Gastroesophageal sphincter (tissue), 4 donors: ENCODE measurements around the gene ZIC1. TPM values are rescaled to one million over a fixed set of nuclear protein-coding genes. Genes with fewer than 3 reads are reported as not detected.

Experiments used
- ATAC-seq: fragments of 150-250 bp; one replicate; pipeline ENCODE4 v1.9.1; 2016; ENCODE audit warnings: mild to moderate bottlenecking, moderate library complexity
- H3K27ac ChIP-seq, 4 donors: fragments of 200-600 bp; sonication (generic) in 3 of 4; 1 replicate in 3 of 4; 2 replicates in 1 of 4; pipeline ENCODE4 v1.5.1; 2016 to 2019
- H3K27me3 ChIP-seq: fragments of 200-600 bp; sonication (generic); one replicate; pipeline ENCODE4 v1.5.1; 2019
- H3K36me3 ChIP-seq, 2 donors: fragments of 200-600 bp; sonication (generic); one replicate each; pipeline ENCODE4 v1.5.1; 2019; ENCODE audit warnings: control low read depth in 1 of 2
- H3K4me1 ChIP-seq, 3 donors: fragments of 200-600 bp; sonication (generic); 1 replicate in 2 of 3; 2 replicates in 1 of 3; pipeline ENCODE4 v1.5.1; 2016 to 2019; ENCODE audit warnings: control low read depth in 2 of 3
- H3K4me3 ChIP-seq, 2 donors: fragments of 200-600 bp; sonication (generic); one replicate each; pipeline ENCODE4 v1.5.1; 2019; ENCODE audit warnings: mild to moderate bottlenecking in 1 of 2, moderate library complexity in 1 of 2
- H3K9me3 ChIP-seq, 3 donors: fragments of 200-600 bp; sonication (generic); one replicate each; pipeline ENCODE4 v1.5.1; 2017 to 2019; ENCODE audit warnings: control low read depth in 2 of 3
- EP300 ChIP-seq: sonication (generic); formaldehyde crosslinking; IDR thresholded peaks from one replicate; pipeline ENCODE4 v1.6.1; 2017; ENCODE audit warnings: antibody characterized with exemption, mild to moderate bottlenecking
- POLR2A ChIP-seq, 2 donors: fragments of 450-650 bp; IDR thresholded peaks; one replicate each; pipeline ENCODE4 v1.6.1; 2017; ENCODE audit warnings: antibody characterized with exemption in 2 of 2, mild to moderate bottlenecking in 2 of 2, moderate library complexity in 1 of 2
- POLR2AphosphoS5 ChIP-seq: sonication (generic); formaldehyde crosslinking; IDR thresholded peaks from one replicate; pipeline ENCODE4 v1.6.1; 2017; ENCODE audit warnings: antibody characterized with exemption
- WGBS, 2 donors: methylation state at CpG; one replicate each; pipeline ENCODE4 v1.1.5; 2018; ENCODE audit warnings: low coverage in 1 of 2; 5-methylcytosine and 5-hydroxymethylcytosine counted together
- total RNA-seq, 4 donors: library from RNA; depleted of rRNA; stranded (reverse); fragments of >200 nt; gene quantifications; one replicate each; pipeline ENCODE4 v1.1.0, GENCODE V29; 2016
- TF ChIP-seq, protein P1 (sequence below), 4 experiments: fragments of 200-600 bp in 2 of 4; fragments of 450-650 bp in 2 of 4; sonication (generic) in 1 of 4; IDR thresholded peaks; one replicate each; pipeline ENCODE4 v1.5.1; 2017 to 2019; ENCODE audit warnings: antibody characterized with exemption in 4 of 4, mild to moderate bottlenecking in 2 of 4, moderate library complexity in 2 of 4

Gene ZIC1
- total RNA-seq, 4 donors from 2014 or later = 0.08 to 0.27 TPM; not detected in 2

DNA sequence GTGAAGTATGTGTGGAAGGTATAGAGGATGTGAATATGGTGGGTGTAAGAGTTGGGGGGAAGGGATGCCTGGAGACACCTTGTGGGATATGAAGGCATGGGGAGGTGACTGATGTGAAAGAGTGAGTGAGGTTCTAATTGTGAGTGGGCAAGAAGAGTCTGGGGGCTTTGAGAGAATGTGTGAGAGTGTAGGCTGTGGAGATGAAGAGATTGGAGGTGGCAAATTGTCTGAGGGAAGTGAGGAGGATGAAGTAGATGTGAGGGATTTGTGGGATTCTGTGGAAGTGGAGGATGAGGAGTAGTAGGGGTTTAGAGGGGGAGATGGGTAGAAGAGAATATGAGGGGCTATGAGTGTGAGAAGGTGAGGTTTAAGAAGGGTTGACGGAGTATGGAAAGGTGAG is 44.4 kb upstream of the ZIC1 start:
- ATAC-seq = no peak
- Histone ChIP-seq H3K36me3 (no peaks in the 10 kb centered on the region), H3K9me3 (no peaks in the 10 kb centered on the region), H3K27ac (no peak overlapping the region), H3K4me3 (no peak overlapping the region), H3K27me3 (peaks cover 88% of the 10 kb centered on the region), H3K4me1 (peaks cover 0 to 8% (median 0%) of the 10 kb centered on the region in 3 donors)
- 13 to 33% methylated on average over 1 of the region's 1 CpG for WGBS, 2 donors
- no peak for TF ChIP-seq EP300

DNA sequence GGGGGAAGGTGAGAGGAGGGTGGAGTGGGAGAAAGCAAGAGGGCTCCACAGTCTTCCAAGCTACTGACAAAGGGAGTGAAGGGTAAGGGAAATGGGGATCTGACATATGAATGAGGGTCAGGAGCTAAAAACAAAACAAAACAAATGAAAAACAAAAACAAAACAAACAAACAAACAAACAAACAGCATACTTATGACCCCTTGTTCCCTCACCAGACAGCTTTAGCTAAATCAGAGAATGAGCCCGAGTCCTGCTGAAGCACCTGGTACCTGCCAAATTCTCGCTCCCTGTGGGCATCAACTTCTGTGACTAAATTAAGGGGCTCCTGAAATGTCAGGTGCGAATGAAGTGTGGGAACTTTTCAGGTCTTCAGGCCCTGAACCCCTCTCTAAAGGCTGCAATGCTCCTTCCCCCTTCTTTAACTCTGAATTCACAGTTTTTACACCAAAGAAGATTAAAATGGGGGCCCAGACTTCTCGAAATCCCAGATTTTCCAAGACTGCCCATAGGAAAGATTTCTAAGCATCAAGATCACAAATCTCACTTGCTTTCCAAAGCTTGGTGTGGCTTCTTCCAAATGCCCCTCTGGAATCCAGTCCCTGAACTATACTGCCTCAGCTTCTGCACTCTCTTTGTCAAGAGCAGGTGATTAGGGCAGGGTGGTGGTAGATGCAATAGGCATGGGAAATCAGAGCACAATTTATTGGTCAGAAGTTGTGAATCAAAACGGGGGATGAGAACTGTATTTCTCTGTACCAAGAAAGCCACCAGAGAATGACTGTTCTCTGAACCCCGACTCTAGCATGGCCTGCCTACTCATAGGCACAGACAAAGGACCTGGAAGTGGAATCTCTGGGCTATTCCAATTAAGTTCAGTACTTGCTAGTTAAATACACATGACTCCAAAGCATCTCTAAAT is 43.7 kb upstream of the ZIC1 start:
- peaks cover 88% of the 10 kb centered on the region for H3K27me3 ChIP-seq
- 43 to 59% methylated on average over 6 of the region's 6 CpGs for WGBS, 2 donors
- no peak overlapping the region for H3K4me3 ChIP-seq
- H3K9me3 ChIP-seq = no peaks in the 10 kb centered on the region
- ATAC-seq = no peak
- H3K36me3 ChIP-seq = no peaks in the 10 kb centered on the region
- peaks cover 0 to 9% (median 0%) of the 10 kb centered on the region in 3 donors for H3K4me1 ChIP-seq
- TF ChIP-seq, protein P1, sequence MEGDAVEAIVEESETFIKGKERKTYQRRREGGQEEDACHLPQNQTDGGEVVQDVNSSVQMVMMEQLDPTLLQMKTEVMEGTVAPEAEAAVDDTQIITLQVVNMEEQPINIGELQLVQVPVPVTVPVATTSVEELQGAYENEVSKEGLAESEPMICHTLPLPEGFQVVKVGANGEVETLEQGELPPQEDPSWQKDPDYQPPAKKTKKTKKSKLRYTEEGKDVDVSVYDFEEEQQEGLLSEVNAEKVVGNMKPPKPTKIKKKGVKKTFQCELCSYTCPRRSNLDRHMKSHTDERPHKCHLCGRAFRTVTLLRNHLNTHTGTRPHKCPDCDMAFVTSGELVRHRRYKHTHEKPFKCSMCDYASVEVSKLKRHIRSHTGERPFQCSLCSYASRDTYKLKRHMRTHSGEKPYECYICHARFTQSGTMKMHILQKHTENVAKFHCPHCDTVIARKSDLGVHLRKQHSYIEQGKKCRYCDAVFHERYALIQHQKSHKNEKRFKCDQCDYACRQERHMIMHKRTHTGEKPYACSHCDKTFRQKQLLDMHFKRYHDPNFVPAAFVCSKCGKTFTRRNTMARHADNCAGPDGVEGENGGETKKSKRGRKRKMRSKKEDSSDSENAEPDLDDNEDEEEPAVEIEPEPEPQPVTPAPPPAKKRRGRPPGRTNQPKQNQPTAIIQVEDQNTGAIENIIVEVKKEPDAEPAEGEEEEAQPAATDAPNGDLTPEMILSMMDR (IDR thresholded peaks at IDR 0.05) = no peak
- TF ChIP-seq EP300 = no peak
- TF ChIP-seq POLR2AphosphoS5 = no peak
- no peak for TF ChIP-seq POLR2A (IDR thresholded peaks at IDR 0.05)
- no peak overlapping the region for H3K27ac ChIP-seq

DNA sequence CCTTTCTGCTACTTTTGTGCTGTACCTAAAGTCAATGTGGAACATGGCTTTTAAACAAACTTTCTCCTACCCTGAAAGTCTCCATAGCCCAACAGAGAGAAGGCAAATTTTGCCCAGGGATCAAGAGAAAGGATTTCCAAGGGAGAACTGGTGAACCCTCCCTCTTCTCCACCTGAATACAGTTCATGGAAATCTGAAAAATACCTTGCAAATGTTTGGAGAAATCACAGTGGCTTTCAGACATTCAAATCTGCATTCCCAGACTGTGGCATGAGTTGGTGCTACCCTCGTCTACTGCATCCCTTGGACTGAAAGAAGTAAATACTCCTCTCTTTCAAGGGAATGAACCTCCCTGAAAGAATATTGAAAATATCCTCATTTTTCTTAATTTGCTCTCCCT is 41.5 kb upstream of the ZIC1 start:
- Histone ChIP-seq H3K27me3 (peaks cover 94% of the 10 kb centered on the region), H3K27ac (no peak overlapping the region), H3K36me3 (no peaks in the 10 kb centered on the region), H3K9me3 (no peaks in the 10 kb centered on the region), H3K4me1 (peaks cover 0 to 3% (median 0%) of the 10 kb centered on the region in 3 donors), H3K4me3 (no peak overlapping the region)
- ATAC-seq = no peak
- TF ChIP-seq POLR2AphosphoS5 (no peak), POLR2A (IDR thresholded peaks at IDR 0.05) (no peak), EP300 (no peak)
- TF ChIP-seq, protein P1 (IDR thresholded peaks at IDR 0.05) = no peak
- 0 to 50% methylated on average over 1 of the region's 1 CpG for WGBS, 2 donors

DNA sequence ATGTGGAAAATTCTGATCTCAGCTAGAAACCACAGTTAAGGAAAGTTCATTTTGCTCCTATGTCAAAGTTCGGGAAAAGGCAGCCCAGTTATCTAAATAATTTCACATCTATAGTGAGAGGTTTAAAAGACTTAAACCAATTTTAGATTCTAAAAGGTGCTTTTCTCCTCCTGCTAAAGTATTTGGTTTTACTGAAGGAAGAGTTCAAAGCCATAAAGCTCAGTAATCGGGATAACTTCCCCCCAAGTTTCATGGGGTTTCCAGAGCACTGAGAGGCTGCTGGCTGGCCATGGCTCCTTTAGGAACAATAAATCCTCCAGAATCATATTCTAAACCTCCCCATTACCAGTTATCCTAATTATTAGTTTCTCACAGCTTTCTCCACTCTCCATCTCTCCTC is 41.0 kb upstream of the ZIC1 start:
- TF ChIP-seq, protein P1 (IDR thresholded peaks at IDR 0.05) = no peak
- no peak for TF ChIP-seq POLR2AphosphoS5
- TF ChIP-seq POLR2A (IDR thresholded peaks at IDR 0.05) = no peak
- TF ChIP-seq EP300 = no peak
- H3K27me3 ChIP-seq = peaks cover 99% of the 10 kb centered on the region
- H3K36me3 ChIP-seq = no peaks in the 10 kb centered on the region
- 10 to 16% methylated on average over 2 of the region's 2 CpGs for WGBS, 2 donors
- ATAC-seq = no peak
- no peak overlapping the region for H3K4me3 ChIP-seq
- H3K27ac ChIP-seq = no peak overlapping the region
- no peaks in the 10 kb centered on the region for H3K9me3 ChIP-seq
- peaks cover 0 to 3% (median 0%) of the 10 kb centered on the region in 3 donors for H3K4me1 ChIP-seq

DNA sequence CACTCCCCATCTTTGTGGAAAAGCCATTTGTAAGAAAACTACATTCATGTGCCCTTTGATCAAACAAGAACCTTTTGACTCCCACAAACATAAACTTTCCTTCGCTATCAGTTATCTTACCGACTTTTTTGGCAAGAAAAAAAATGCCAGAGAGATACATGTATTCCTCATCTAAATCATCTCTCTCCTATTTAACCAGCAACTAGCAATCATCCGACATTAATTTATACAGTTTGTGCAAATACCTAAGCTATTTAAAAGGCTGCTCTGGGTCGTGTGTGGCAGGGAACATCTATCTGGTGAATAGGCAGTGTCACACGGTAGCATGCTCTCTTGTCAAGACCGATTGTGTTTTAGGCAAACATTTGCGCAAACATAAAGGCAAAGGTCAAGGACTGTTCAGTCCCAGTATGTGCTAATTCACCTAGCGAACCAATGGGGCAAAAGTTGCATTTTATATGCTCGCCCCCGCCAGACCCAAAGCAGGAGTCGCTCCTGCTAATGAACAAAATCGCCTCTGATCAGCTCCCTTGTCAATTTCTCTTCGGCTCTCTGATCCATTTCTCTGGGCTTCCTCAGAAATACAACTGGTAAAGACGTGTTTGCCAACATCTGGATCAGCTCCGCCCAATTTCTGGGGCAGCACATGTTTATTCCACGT is 40.5 kb upstream of the ZIC1 start:
- WGBS, 2 donors = 4 to 5% methylated on average over 12 to 16 of the region's 16 CpGs
- no peak overlapping the region for H3K27ac ChIP-seq
- H3K36me3 ChIP-seq = no peaks in the 10 kb centered on the region
- no peak for TF ChIP-seq POLR2A (IDR thresholded peaks at IDR 0.05)
- no peak for TF ChIP-seq EP300
- TF ChIP-seq, protein P1 (IDR thresholded peaks at IDR 0.05) = no peak
- no peak for TF ChIP-seq POLR2AphosphoS5
- ATAC-seq = no peak
- peaks cover 0 to 3% (median 0%) of the 10 kb centered on the region in 3 donors for H3K4me1 ChIP-seq
- no peaks in the 10 kb centered on the region for H3K9me3 ChIP-seq
- no peak overlapping the region for H3K4me3 ChIP-seq
- H3K27me3 ChIP-seq = peaks cover 100% of the 10 kb centered on the region
